Dendritic cell treated with granulocyte-macrophage colony-stimulating factor and Interleukin-4, amounts not matched to agents 40 ng/mL and 50 ng/mL, for 4 days (primary cell): Measurements from ENCODE around the gene ARHGAP8.

Experiments used
- H3K27ac Mint-ChIP-seq: one replicate; pipeline ENCODE4 v1.8.0; 2022; ENCODE audit warnings: mild to moderate bottlenecking, mixed read lengths
- H3K27me3 Mint-ChIP-seq: one replicate; pipeline ENCODE4 v1.8.0; 2022; ENCODE audit warnings: mild to moderate bottlenecking, mixed read lengths
- H3K36me3 Mint-ChIP-seq: one replicate; pipeline ENCODE4 v1.8.0; 2022; ENCODE audit warnings: low read depth, mixed read lengths
- H3K4me1 Mint-ChIP-seq: one replicate; pipeline ENCODE4 v1.8.0; 2022; ENCODE audit warnings: low read depth, mixed read lengths
- H3K4me3 Mint-ChIP-seq: one replicate; pipeline ENCODE4 v1.8.0; 2022; ENCODE audit warnings: mild to moderate bottlenecking, moderate library complexity, mixed read lengths
- H3K9me3 Mint-ChIP-seq: one replicate; pipeline ENCODE4 v1.8.0; 2022; ENCODE audit warnings: mixed read lengths
- intact Hi-C: fragments of 100-400 bp; cut with micrococcal nuclease; formaldehyde crosslinking; loops from one replicate; pipeline ENCODE4 v1.15.0; 2022

ARHGAP8 gene

GRCh38 chr22:44819966-44820631 lies 67.7 kb downstream of the ARHGAP8 start:
- intact Hi-C loops: loop anchor here (1.0 kb wide), 1 partner anchor 276 kb away; no protein-coding TSS in a partner anchor
- Mint-ChIP-seq H3K9me3 (no peaks in the 10 kb centered on the region), H3K36me3 (no peaks in the 10 kb centered on the region), H3K27ac (no peak overlapping the region), H3K4me3 (no peak overlapping the region), H3K27me3 (no peaks in the 10 kb centered on the region), H3K4me1 (no peaks in the 10 kb centered on the region)

DNA sequence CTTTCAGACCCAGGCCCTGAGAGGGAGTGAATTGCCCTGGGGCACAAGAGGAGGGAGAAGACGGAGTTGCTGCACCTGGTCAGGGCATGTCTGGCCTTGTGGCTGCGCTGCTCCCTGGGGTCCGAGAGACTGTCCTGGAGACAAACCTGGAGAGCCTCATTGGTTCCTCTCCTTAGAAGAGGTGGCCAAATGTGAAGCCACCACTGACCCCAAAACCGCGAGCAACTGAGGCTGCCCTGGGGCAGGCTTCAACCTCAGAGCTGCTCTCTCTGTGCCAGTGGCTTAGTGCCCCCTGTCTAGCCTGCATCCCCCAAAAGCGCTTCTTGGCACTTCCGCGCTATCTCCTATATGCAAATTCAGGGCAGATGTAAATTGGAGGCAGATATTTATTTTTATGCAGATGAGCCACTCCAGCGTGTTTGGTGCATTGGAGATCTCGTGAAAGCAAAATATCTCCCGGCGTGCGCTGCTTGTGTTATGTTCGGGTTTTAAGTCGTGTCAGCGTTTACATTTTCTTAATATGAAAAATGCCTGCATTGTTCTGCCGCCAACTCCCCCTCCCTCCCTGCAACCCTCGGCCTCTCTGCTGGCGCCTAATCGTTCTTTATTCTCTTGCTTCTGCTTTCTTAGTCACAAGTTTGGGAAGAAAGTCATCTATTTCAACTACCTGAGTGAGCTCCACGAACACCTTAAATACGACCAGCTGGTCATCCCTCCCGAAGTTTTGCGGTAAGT lies 69.5 kb downstream of the ARHGAP8 start:
- Mint-ChIP-seq H3K9me3 (no peaks in the 10 kb centered on the region), H3K27me3 (peaks cover under 1% of the 10 kb centered on the region), H3K36me3 (no peaks in the 10 kb centered on the region), H3K4me3 (no peak overlapping the region), H3K27ac (no peak overlapping the region), H3K4me1 (no peaks in the 10 kb centered on the region)
- intact Hi-C loops: no loop called here

DNA sequence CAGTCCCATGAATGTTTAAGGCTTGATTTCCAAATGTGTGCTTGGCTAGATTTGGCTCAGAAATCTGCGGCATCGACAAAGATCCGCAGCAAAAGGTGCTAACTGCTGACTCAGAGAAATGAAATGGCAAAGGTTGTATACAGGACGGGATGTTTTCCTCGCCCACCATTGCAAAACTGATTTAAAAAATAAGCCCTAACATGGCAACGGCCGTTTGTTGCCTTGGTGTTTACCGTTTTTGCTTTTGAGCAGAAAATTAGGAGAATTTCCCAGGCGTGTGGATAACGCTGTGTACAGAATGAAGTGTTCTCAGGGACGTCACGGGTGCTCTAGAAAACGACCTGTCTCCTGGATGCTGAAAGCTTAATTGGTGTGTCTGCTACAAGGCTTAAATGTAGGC lies 70.2 kb downstream of the ARHGAP8 start:
- H3K4me3 Mint-ChIP-seq: no peak overlapping the region
- H3K36me3 Mint-ChIP-seq: no peaks in the 10 kb centered on the region
- H3K27ac Mint-ChIP-seq: no peak overlapping the region
- no peaks in the 10 kb centered on the region for H3K4me1 Mint-ChIP-seq
- H3K9me3 Mint-ChIP-seq: no peaks in the 10 kb centered on the region
- intact Hi-C loops: no loop called here
- H3K27me3 Mint-ChIP-seq: peaks cover 2% of the 10 kb centered on the region

GRCh38 chr22:44823396-44823795 lies 71.0 kb downstream of the ARHGAP8 start:
- H3K9me3 Mint-ChIP-seq: no peaks in the 10 kb centered on the region

DNA sequence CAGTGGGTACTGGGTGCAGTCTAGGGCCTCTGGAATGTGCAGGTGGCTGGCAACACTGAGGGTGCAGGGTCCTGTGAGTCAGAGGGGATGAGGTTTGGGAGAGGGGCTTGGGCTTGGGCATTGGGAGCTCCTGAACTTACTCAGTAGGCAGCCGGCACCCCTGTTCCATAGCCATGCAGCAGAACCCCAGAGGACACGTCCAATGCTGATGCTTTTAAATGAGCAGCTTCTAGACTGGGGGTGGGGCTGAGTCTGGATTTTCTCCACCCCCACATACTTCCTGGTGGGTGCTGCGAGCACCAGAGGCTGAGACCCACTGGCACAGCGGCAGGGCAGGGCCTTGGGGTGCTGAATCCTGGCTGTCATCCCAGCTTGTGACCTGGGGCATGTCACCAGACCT lies 71.4 kb downstream of the ARHGAP8 start:
- no peak overlapping the region for H3K27ac Mint-ChIP-seq
- no peaks in the 10 kb centered on the region for H3K9me3 Mint-ChIP-seq
- no peaks in the 10 kb centered on the region for H3K4me1 Mint-ChIP-seq
- peaks cover 3% of the 10 kb centered on the region for H3K27me3 Mint-ChIP-seq
- no peak overlapping the region for H3K4me3 Mint-ChIP-seq
- H3K36me3 Mint-ChIP-seq: no peaks in the 10 kb centered on the region
- intact Hi-C loops: no loop called here

More at GRCh38 chr22:44823396-44823795, 71.0 kb downstream of the ARHGAP8 start:
- peaks cover 2% of the 10 kb centered on the region for H3K27me3 Mint-ChIP-seq
- intact Hi-C loops: no loop called here
- H3K27ac Mint-ChIP-seq: no peak overlapping the region
- no peak overlapping the region for H3K4me3 Mint-ChIP-seq
- H3K36me3 Mint-ChIP-seq: no peaks in the 10 kb centered on the region
- no peaks in the 10 kb centered on the region for H3K4me1 Mint-ChIP-seq

DNA sequence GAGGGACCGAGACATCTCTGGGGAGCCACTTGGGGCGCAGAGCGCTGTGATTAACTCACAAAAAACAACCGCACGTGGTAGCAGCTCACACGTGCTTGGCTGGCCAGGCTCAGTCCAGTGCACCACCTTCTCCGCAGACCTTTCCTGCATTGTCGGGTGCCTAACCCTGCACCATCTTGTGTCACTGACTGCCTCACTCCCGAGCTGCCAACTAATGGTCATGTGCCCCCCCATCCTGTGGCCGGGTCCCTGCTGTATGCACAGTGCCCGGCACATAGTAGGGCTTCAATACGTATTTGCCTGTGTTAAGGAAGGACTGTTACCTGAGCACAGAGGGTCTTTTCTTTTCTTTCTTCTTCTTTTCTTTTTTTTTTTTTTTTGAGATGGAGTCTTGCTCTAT lies 71.9 kb downstream of the ARHGAP8 start:
- no peak overlapping the region for H3K27ac Mint-ChIP-seq
- H3K4me3 Mint-ChIP-seq: no peak overlapping the region
- no peaks in the 10 kb centered on the region for H3K4me1 Mint-ChIP-seq
- H3K27me3 Mint-ChIP-seq: peaks cover 4% of the 10 kb centered on the region
- intact Hi-C loops: no loop called here
- no peaks in the 10 kb centered on the region for H3K36me3 Mint-ChIP-seq
- H3K9me3 Mint-ChIP-seq: no peaks in the 10 kb centered on the region

GRCh38 chr22:44825310-44826150 lies 73.2 kb downstream of the ARHGAP8 start:
- intact Hi-C loops: no loop called here

DNA sequence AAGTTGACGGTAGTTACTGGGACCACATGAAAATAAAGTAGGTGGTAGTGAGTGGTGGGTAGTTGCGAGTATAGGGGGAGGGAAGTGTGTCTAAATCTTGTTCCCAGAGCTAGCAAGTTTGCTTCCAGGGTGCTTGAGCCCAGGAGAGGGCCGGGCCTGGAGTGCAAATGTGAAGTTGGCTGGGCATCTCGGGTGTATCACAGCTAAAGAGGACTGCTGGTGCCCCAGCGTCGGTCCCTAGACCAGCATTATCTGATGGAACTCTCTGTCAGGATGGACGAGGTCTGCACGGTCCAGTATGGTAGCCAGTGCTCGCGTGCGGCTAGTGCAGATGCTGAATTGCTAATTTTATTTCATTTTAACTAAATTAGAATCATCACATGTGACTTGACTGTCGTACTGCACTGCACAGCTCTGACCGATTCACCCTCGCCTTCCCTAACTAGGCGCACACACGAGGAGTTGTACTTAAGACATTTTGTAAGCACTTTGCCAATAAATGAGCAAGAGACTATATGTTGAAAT lies 75.4 kb downstream of the ARHGAP8 start:
- no peaks in the 10 kb centered on the region for H3K4me1 Mint-ChIP-seq
- no peaks in the 10 kb centered on the region for H3K9me3 Mint-ChIP-seq
- peaks cover 4% of the 10 kb centered on the region for H3K27me3 Mint-ChIP-seq
- H3K36me3 Mint-ChIP-seq: no peaks in the 10 kb centered on the region
- no peak overlapping the region for H3K4me3 Mint-ChIP-seq
- H3K27ac Mint-ChIP-seq: no peak overlapping the region
- intact Hi-C loops: no loop called here

More at GRCh38 chr22:44825310-44826150, 73.2 kb downstream of the ARHGAP8 start:
- no peak overlapping the region for H3K4me3 Mint-ChIP-seq
- no peaks in the 10 kb centered on the region for H3K9me3 Mint-ChIP-seq
- H3K36me3 Mint-ChIP-seq: no peaks in the 10 kb centered on the region
- peaks cover 4% of the 10 kb centered on the region for H3K27me3 Mint-ChIP-seq
- no peak overlapping the region for H3K27ac Mint-ChIP-seq
- H3K4me1 Mint-ChIP-seq: no peaks in the 10 kb centered on the region

- Mint-ChIP-seq H3K4me1 (no peaks in the 10 kb centered on the region), H3K9me3 (no peaks in the 10 kb centered on the region), H3K27ac (no peak overlapping the region), H3K36me3 (no peaks in the 10 kb centered on the region), H3K27me3 (peaks cover 4% of the 10 kb centered on the region), H3K4me3 (no peak overlapping the region)
- intact Hi-C loops: no loop called here
These were observed 75.8 kb downstream of the ARHGAP8 start for GRCh38 chr22:44828193-44828592.

GRCh38 chr22:44831885-44832284 lies 79.5 kb downstream of the ARHGAP8 start:
- H3K9me3 Mint-ChIP-seq: peaks cover 18% of the 10 kb centered on the region
- H3K4me1 Mint-ChIP-seq: no peaks in the 10 kb centered on the region
- H3K27ac Mint-ChIP-seq: no peak overlapping the region
- no peaks in the 10 kb centered on the region for H3K36me3 Mint-ChIP-seq
- no peak overlapping the region for H3K4me3 Mint-ChIP-seq
- intact Hi-C loops: no loop called here
- H3K27me3 Mint-ChIP-seq: peaks cover 7% of the 10 kb centered on the region

- no peak overlapping the region for H3K4me3 Mint-ChIP-seq
- intact Hi-C loops: no loop called here
- H3K27ac Mint-ChIP-seq: no peak overlapping the region
- H3K36me3 Mint-ChIP-seq: no peaks in the 10 kb centered on the region
- peaks cover 4% of the 10 kb centered on the region for H3K27me3 Mint-ChIP-seq
- no peaks in the 10 kb centered on the region for H3K4me1 Mint-ChIP-seq
- peaks cover 18% of the 10 kb centered on the region for H3K9me3 Mint-ChIP-seq
These were observed 81.7 kb downstream of the ARHGAP8 start for GRCh38 chr22:44834065-44834464.

DNA sequence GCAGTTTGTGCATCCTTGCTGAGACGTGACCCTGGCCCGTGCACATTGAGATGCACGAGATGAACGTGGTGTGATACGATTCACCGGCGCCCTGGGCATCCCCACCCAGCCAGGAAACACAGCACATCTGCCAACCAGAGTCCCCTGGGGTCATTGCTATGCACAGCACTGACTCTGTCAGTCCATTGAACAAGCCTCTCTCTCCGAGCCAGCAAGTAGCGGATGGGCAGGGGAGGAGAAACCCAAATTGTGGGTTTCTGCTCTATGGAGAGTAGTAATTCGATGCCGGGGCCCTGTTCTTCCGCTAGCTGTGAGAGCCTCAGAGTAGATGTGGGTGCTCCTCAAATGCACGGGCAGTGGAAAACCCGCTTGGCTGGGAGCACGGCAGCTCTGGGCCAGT lies 85.1 kb downstream of the ARHGAP8 start:
- H3K9me3 Mint-ChIP-seq: peaks cover 18% of the 10 kb centered on the region
- intact Hi-C loops: no loop called here
- H3K36me3 Mint-ChIP-seq: no peaks in the 10 kb centered on the region
- H3K4me3 Mint-ChIP-seq: no peak overlapping the region
- H3K4me1 Mint-ChIP-seq: no peaks in the 10 kb centered on the region
- no peak overlapping the region for H3K27ac Mint-ChIP-seq
- H3K27me3 Mint-ChIP-seq: peaks cover 6% of the 10 kb centered on the region

DNA sequence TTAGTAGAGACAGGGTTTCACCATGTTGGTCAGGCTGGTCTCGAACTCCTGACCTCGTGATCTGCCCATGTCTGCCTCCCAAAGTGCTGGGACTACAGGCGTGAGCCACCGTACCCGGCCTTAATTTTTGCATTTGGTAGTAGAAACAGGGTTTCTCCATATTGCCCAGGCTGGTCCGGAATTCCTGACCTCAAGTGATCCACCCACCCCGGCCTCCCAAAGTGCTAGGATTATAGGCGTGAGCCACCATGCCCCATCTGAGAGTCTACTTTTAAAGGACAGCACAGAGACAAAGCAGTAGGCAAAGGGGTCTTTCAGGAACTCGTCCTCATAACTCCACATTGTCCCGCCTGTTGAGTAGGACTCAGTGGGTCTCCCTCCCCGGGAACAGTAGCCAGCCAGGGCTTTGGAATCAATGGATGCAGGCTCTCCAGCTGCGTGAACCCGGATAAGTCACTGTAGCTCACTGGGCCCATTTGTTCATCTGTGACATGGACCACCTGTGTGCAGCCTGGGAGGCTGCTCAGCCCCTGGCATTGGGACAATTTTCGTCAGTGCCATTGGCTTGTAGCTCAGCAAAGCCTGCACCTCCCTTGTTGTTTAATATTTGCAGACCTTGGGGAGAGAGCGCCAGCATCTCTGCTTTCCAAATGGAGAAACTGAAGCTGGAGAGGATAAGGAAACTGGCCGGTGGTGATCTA lies 86.1 kb downstream of the ARHGAP8 start:
- H3K36me3 Mint-ChIP-seq: no peaks in the 10 kb centered on the region
- H3K4me3 Mint-ChIP-seq: no peak overlapping the region
- intact Hi-C loops: no loop called here
- H3K9me3 Mint-ChIP-seq: peaks cover 18% of the 10 kb centered on the region
- no peaks in the 10 kb centered on the region for H3K4me1 Mint-ChIP-seq
- H3K27me3 Mint-ChIP-seq: peaks cover 6% of the 10 kb centered on the region
- H3K27ac Mint-ChIP-seq: no peak overlapping the region
